Calu3 (cell line): ENCODE measurements around the gene PLD4. TPM values are rescaled to one million over a fixed set of nuclear protein-coding genes. Genes with fewer than 3 reads are reported as not detected.

Experiments
- BruUV-seq: library from RNA; stranded (reverse); fragments of 400-500 nt; replicated peaks from 2 replicates; lab custom pipeline; 2021; lab: Mats Ljungman, UMichigan
- CTCF ChIA-PET: fragments of 300-600 bp; sonication (Branson Sonifier 250); formaldehyde crosslinking; loops from one replicate; lab custom pipeline; 2022; ENCODE audit warnings: antibody characterized with exemption; lab: Charles Lee
- DNase-seq: peaks from one replicate; pipeline ENCODE4 v3.0.0; 2022
- H3K27ac Mint-ChIP-seq: one replicate; pipeline ENCODE4 v1.8.0; 2022; ENCODE audit warnings: mixed read lengths; ENCODE audit not compliant: unreplicated experiment
- H3K27me3 Mint-ChIP-seq: one replicate; pipeline ENCODE4 v1.8.0; 2022; ENCODE audit warnings: mixed read lengths; ENCODE audit not compliant: unreplicated experiment
- H3K36me3 Mint-ChIP-seq: one replicate; pipeline ENCODE4 v1.8.0; 2022; ENCODE audit warnings: mild to moderate bottlenecking, moderate library complexity, mixed read lengths; ENCODE audit not compliant: insufficient read depth, unreplicated experiment
- H3K4me1 Mint-ChIP-seq: one replicate; pipeline ENCODE4 v1.8.0; 2022; ENCODE audit warnings: mild to moderate bottlenecking, low read depth, mixed read lengths; ENCODE audit not compliant: unreplicated experiment
- H3K4me3 Mint-ChIP-seq: one replicate; pipeline ENCODE4 v1.8.0; 2022; ENCODE audit warnings: mild to moderate bottlenecking, low read depth, moderate library complexity, mixed read lengths; ENCODE audit not compliant: unreplicated experiment
- H3K9me3 Mint-ChIP-seq: one replicate; pipeline ENCODE4 v1.8.0; 2022; ENCODE audit warnings: low read depth, mixed read lengths; ENCODE audit not compliant: unreplicated experiment
- intact Hi-C: fragments of 100-400 bp; cut with micrococcal nuclease; formaldehyde crosslinking; loops from one replicate; pipeline ENCODE4 v1.10.0; 2022; ENCODE audit not compliant: unreplicated experiment
- total RNA-seq: library from RNA; stranded (reverse); gene quantifications from 2 replicates; pipeline ENCODE4 v1.2.3, GENCODE V29; 2022
- TF ChIP-seq, protein P1 (sequence below): fragments of 200-600 bp; IDR thresholded peaks from one replicate; pipeline ENCODE4 v1.8.0; 2022; ENCODE audit warnings: antibody characterized with exemption; ENCODE audit not compliant: unreplicated experiment

Gene PLD4
- total RNA-seq, 1 experiment from 2014 or later = 0.09 TPM

DNA sequence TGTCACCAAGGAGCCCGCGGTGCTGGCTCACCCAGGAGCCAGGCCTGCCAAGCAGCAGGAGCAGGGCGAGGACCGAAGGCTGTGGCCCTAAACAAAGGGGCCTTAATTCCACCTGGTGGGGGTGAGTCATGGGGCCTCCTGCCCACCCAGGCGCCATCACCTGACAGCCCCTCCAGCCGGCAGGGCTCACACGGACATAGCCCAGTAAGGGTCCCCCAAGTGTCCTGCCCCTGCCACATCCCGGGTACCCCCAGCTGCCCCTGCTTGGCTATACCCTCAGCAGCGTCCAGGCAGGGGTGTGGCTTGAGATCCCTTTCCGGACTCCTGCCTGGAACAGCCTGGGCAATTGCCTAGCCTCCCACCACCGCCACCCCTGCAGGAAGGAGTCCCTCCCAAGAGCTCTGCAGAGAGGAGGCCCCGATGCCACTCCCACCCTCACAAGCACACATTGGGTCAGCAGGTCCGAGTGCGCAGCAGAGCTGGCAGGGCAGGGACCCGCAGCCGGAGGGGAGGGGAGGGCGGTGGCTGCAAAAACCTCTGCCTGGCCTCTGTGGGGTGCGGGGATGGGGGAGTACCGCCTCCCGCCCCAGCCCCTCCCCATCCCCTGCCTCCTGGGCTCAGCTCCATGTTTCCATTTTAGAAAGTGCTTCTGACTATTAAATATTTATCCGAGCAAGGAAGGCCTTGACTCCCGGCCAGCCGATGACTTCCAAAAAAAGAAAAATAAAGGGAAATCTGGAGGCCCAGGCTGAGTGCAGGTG lies 48.9 kb downstream of the PLD4 start:
- Mint-ChIP-seq H3K9me3 (no peaks in the 10 kb centered on the region), H3K4me3 (no peak overlapping the region), H3K4me1 (peaks cover 47% of the 10 kb centered on the region), H3K27me3 (no peaks in the 10 kb centered on the region), H3K27ac (peak overlapping the region; percentile 84), H3K36me3 (peaks cover 72% of the 10 kb centered on the region)
- CTCF ChIA-PET = interaction anchor here (0.7 to 2.5 kb wide), 7 partner anchors 9 to 117 kb away, joined by 3 to 10 read pairs (median 3); partner anchors contain the start of genes CDCA4 and CLBA1
- TF ChIP-seq, protein P1, sequence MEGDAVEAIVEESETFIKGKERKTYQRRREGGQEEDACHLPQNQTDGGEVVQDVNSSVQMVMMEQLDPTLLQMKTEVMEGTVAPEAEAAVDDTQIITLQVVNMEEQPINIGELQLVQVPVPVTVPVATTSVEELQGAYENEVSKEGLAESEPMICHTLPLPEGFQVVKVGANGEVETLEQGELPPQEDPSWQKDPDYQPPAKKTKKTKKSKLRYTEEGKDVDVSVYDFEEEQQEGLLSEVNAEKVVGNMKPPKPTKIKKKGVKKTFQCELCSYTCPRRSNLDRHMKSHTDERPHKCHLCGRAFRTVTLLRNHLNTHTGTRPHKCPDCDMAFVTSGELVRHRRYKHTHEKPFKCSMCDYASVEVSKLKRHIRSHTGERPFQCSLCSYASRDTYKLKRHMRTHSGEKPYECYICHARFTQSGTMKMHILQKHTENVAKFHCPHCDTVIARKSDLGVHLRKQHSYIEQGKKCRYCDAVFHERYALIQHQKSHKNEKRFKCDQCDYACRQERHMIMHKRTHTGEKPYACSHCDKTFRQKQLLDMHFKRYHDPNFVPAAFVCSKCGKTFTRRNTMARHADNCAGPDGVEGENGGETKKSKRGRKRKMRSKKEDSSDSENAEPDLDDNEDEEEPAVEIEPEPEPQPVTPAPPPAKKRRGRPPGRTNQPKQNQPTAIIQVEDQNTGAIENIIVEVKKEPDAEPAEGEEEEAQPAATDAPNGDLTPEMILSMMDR = no peak
- no TSS peak for BruUV-seq
- peak; percentile 96 for DNase-seq
- intact Hi-C loops = loop anchor here (5.0 to 10.0 kb wide), 3 partner anchors 41 to 79 kb away; partner anchors contain the start of gene CDCA4

GRCh38 chr14:104974146-104974541 lies 49.5 kb downstream of the PLD4 start:
- BruUV-seq = no TSS peak
- H3K9me3 Mint-ChIP-seq = no peaks in the 10 kb centered on the region

GRCh38 chr14:104974665-104975390 lies 50.1 kb downstream of the PLD4 start:
- no peak for DNase-seq
- no TSS peak for BruUV-seq
- Mint-ChIP-seq H3K27me3 (no peaks in the 10 kb centered on the region), H3K27ac (peak overlapping the region; percentile 84), H3K9me3 (no peaks in the 10 kb centered on the region), H3K36me3 (peaks cover 70% of the 10 kb centered on the region), H3K4me3 (peak overlapping the region; percentile 43), H3K4me1 (peaks cover 51% of the 10 kb centered on the region)
- CTCF ChIA-PET = interaction anchor here (0.5 kb wide), 1 partner anchor 199 kb away, joined by 8 read pairs; no protein-coding TSS in a partner anchor
- TF ChIP-seq, protein P1 = no peak
- intact Hi-C loops = loop anchor here (5.0 to 10.0 kb wide), 3 partner anchors 43 to 80 kb away; partner anchors contain the start of gene CDCA4

More at GRCh38 chr14:104974146-104974541, 49.5 kb downstream of the PLD4 start:
- peaks cover 48% of the 10 kb centered on the region for H3K4me1 Mint-ChIP-seq
- CTCF ChIA-PET = interaction anchor here (0.5 to 2.5 kb wide), 5 partner anchors 9 to 198 kb away, joined by 3 to 10 read pairs (median 4); no protein-coding TSS in a partner anchor
- intact Hi-C loops = loop anchor here (5.0 to 10.0 kb wide), 3 partner anchors 42 to 79 kb away; partner anchors contain the start of gene CDCA4
- DNase-seq = no peak
- peaks cover 70% of the 10 kb centered on the region for H3K36me3 Mint-ChIP-seq
- peak overlapping the region; percentile 43 for H3K4me3 Mint-ChIP-seq
- peak overlapping the region; percentile 84 for H3K27ac Mint-ChIP-seq
- TF ChIP-seq, protein P1 = no peak
- no peaks in the 10 kb centered on the region for H3K27me3 Mint-ChIP-seq
